Measurements from ENCODE around the gene UBXN4. TPM values are rescaled to one million over a fixed set of nuclear protein-coding genes. Genes with fewer than 3 reads are reported as not detected.

The UBXN4 gene
- total and polyA plus RNA-seq, 2 of the 4 experiments (the other 2 are of a cell fraction), result 48.1 to 49.1 TPM

DNA sequence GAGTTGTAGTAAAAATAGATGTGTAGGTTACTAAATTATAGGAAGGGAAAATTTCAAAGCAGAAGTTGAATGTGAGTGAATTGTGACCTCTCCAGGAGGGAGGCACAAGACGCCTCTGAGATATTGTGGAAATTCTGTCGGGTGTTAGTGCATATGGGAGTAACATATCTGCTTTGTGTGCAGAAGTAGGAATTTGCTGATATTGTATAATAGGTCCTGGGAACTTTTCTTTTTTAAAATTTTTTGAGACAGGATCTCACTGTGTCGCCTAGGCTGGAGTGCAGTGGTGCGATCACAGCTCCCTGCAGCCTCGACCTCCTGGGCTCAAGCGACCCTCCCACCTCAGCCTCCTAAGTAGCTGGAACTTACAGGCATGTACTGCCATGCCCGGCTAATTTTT lies 34.7 kb downstream of the UBXN4 start:
- no peak overlapping the region for H3K4me2 ChIP-seq (ENCODE audit: low read depth, low read length)
- H4K5ac ChIP-seq (ENCODE audit: low read depth, low read length), result no peak overlapping the region
- POLR2A ChIA-PET (ENCODE audit: unreplicated experiment), result no interaction called here
- H2BK20ac ChIP-seq (ENCODE audit: low read depth, low read length), result no peak overlapping the region
- in situ Hi-C loops (cut with MboI; ENCODE audit: low sequenced_read_pairs), result no loop called here
- H2BK5ac ChIP-seq (ENCODE audit: low read depth, low read length, poor library complexity, severe bottlenecking), result no peak overlapping the region
- no peak overlapping the region for H3K9ac ChIP-seq (ENCODE audit: low read depth, low read length)
- H3K27ac ChIP-seq (ENCODE audit: insufficient read depth, low read length), result no peak overlapping the region
- peaks cover 13 to 26% of the 10 kb centered on the region in 2 experiments for H3K79me1 ChIP-seq (ENCODE audit: low read depth in 1 of 2, low read length in 2 of 2)
- 0 out of 2 replicates have a peak, but pooled peaks cover 3% of the 10 kb centered on the region for H4K20me1 ChIP-seq (ENCODE audit: insufficient read depth, low read length)
- CTCF ChIA-PET, result no interaction called here
- no peak for TF ChIP-seq MAFK (IDR thresholded peaks at IDR 0.05; ENCODE audit: low read depth, low read length)
- TF ChIP-seq BHLHE40 (IDR thresholded peaks at IDR 0.05; ENCODE audit: low read depth, low read length), result no peak
- TF ChIP-seq, protein P1, sequence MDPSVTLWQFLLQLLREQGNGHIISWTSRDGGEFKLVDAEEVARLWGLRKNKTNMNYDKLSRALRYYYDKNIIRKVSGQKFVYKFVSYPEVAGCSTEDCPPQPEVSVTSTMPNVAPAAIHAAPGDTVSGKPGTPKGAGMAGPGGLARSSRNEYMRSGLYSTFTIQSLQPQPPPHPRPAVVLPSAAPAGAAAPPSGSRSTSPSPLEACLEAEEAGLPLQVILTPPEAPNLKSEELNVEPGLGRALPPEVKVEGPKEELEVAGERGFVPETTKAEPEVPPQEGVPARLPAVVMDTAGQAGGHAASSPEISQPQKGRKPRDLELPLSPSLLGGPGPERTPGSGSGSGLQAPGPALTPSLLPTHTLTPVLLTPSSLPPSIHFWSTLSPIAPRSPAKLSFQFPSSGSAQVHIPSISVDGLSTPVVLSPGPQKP (IDR thresholded peaks at IDR 0.05; ENCODE audit: borderline replicate concordance, low read depth, low read length), result no peak
- TF ChIP-seq RAD21 (IDR thresholded peaks at IDR 0.05; ENCODE audit: low read length), result no peak
- no peak for TF ChIP-seq POLR2A (IDR thresholded peaks at IDR 0.05; ENCODE audit: low read depth, low read length)
- no peak for TF ChIP-seq CHD1 (IDR thresholded peaks at IDR 0.05; ENCODE audit: low read depth, low read length)
- TF ChIP-seq, protein P2, sequence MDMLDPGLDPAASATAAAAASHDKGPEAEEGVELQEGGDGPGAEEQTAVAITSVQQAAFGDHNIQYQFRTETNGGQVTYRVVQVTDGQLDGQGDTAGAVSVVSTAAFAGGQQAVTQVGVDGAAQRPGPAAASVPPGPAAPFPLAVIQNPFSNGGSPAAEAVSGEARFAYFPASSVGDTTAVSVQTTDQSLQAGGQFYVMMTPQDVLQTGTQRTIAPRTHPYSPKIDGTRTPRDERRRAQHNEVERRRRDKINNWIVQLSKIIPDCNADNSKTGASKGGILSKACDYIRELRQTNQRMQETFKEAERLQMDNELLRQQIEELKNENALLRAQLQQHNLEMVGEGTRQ (IDR thresholded peaks at IDR 0.05; ENCODE audit: low read depth, low read length), result no peak
- no peak for TF ChIP-seq CEBPB (IDR thresholded peaks at IDR 0.05; ENCODE audit: low read depth, low read length)
- no peak for TF ChIP-seq RFX5 (IDR thresholded peaks at IDR 0.05; ENCODE audit: low read depth, low read length)
- no peak for TF ChIP-seq FOS (IDR thresholded peaks at IDR 0.05; ENCODE audit: low read depth, low read length)
- TF ChIP-seq, protein P3, sequence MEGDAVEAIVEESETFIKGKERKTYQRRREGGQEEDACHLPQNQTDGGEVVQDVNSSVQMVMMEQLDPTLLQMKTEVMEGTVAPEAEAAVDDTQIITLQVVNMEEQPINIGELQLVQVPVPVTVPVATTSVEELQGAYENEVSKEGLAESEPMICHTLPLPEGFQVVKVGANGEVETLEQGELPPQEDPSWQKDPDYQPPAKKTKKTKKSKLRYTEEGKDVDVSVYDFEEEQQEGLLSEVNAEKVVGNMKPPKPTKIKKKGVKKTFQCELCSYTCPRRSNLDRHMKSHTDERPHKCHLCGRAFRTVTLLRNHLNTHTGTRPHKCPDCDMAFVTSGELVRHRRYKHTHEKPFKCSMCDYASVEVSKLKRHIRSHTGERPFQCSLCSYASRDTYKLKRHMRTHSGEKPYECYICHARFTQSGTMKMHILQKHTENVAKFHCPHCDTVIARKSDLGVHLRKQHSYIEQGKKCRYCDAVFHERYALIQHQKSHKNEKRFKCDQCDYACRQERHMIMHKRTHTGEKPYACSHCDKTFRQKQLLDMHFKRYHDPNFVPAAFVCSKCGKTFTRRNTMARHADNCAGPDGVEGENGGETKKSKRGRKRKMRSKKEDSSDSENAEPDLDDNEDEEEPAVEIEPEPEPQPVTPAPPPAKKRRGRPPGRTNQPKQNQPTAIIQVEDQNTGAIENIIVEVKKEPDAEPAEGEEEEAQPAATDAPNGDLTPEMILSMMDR (conservative IDR thresholded peaks at IDR 0.05; ENCODE audit: low read depth, low read length), result no peak
- peaks cover 51% of the 10 kb centered on the region for H3K36me3 ChIP-seq (ENCODE audit: control insufficient read depth, insufficient read depth, low read length)
- no peak overlapping the region for H2AK9ac ChIP-seq (replicated peaks; ENCODE audit: low read depth, low read length, poor library complexity)
- no peak overlapping the region for H2AK5ac ChIP-seq (ENCODE audit: low read depth, low read length)
- H4K91ac ChIP-seq (ENCODE audit: insufficient read depth, low read depth, low read length), result no peak overlapping the region
- H2AFZ ChIP-seq (replicated peaks; ENCODE audit: low read length, poor library complexity), result no peak overlapping the region
- BruUV-seq (replicated peaks), result no TSS peak
- no peak overlapping the region for H4K8ac ChIP-seq (ENCODE audit: low read depth in 2 of 2, low read length in 2 of 2)
- H3K4ac ChIP-seq (ENCODE audit: low read depth, low read length), result no peak overlapping the region
- no peaks in the 10 kb centered on the region; the same call in 1 of the 2 replicates for H3K4me1 ChIP-seq (ENCODE audit: control insufficient read depth, insufficient read depth, low read length)
- ATAC-seq (ENCODE audit: low read depth), result no peak
- intact Hi-C loops (cut with micrococcal nuclease), result no loop called here
- H3K9me1 ChIP-seq (ENCODE audit: insufficient read depth, low read length), result no peaks in the 10 kb centered on the region; the same call in 1 of the 2 replicates
- H3K23ac ChIP-seq (ENCODE audit: low read depth, low read length), result no peak overlapping the region
- no peak for DNase-seq
- H3K56ac ChIP-seq (ENCODE audit: extremely low read depth, insufficient read depth, low read length), result no peak overlapping the region
- H3K4me3 ChIP-seq (ENCODE audit: insufficient read depth, low read depth, low read length), result no peak overlapping the region
- no peak overlapping the region for H3K14ac ChIP-seq (replicated peaks; ENCODE audit: low read depth, low read length)
- no peak overlapping the region for H3K18ac ChIP-seq (ENCODE audit: low read depth, low read length)
- no peak overlapping the region for H2BK15ac ChIP-seq (ENCODE audit: low read depth, low read length)
- 93% methylated on average over 2 of the region's 7 CpGs; no CpG with 5 or more reads in 1 of the 2 experiments for WGBS, 2 experiments (ENCODE audit: extremely low coverage in 2 of 2, insufficient read length in 1 of 2)
- no peaks in the 10 kb centered on the region for H3K27me3 ChIP-seq (ENCODE audit: control insufficient read depth, insufficient read depth, low read length)
- no peak overlapping the region for H2BK120ac ChIP-seq (ENCODE audit: low read depth, low read length)
- dilution Hi-C loops (cut with HindIII; ENCODE audit: low sequenced_read_pairs, unreplicated experiment), result no loop called here
- peaks cover 3% of the 10 kb centered on the region for H3K9me3 ChIP-seq (ENCODE audit: control insufficient read depth, insufficient read depth, low read length)

Measured in IMR-90 (cell line).